CD4-positive, CD25-positive, alpha-beta regulatory T cell (primary cell): ENCODE results near the gene TUBGCP5. TPM values are rescaled to one million over a fixed set of nuclear protein-coding genes. Genes with fewer than 3 reads are reported as not detected.

Experiments used
- ATAC-seq, 2 donors: fragments of 150-1000 bp; cut with Tn5 transposase; one replicate each; pipeline ENCODE4 v1.10.0; 2021; ENCODE audit warnings: low read depth in 2 of 2, moderate number of reproducible peaks in 2 of 2, moderate library complexity in 1 of 2
- DNase-seq, 3 donors: peaks; one replicate each; pipeline versions ENCODE4 v3.0.0 to v3.0.0-alpha.2; 2012 to 2022; ENCODE audit warnings: mixed read lengths in 1 of 3
- H3K27ac ChIP-seq: one replicate; pipeline ENCODE4 v1.7.0; 2013; ENCODE audit warnings: mild to moderate bottlenecking, low read length; ENCODE audit not compliant: insufficient read depth, poor library complexity, severe bottlenecking
- H3K27me3 ChIP-seq: one replicate; pipeline ENCODE4 v1.7.0; 2013; ENCODE audit warnings: low read length; ENCODE audit not compliant: control insufficient read depth, insufficient read depth
- H3K36me3 ChIP-seq: one replicate; pipeline ENCODE4 v1.7.0; 2013; ENCODE audit warnings: mild to moderate bottlenecking, low read length, moderate library complexity; ENCODE audit not compliant: control insufficient read depth, insufficient read depth
- H3K4me1 ChIP-seq: 2 replicates; pipeline ENCODE4 v1.7.0; 2013; ENCODE audit warnings: mild to moderate bottlenecking, low read length; ENCODE audit not compliant: insufficient read depth, control insufficient read depth, poor library complexity, severe bottlenecking
- H3K4me3 ChIP-seq: one replicate; pipeline ENCODE4 v1.7.0; 2013; ENCODE audit warnings: low read depth, mild to moderate bottlenecking, low read length, moderate library complexity
- H3K9me3 ChIP-seq, 2 experiments: 1 replicate in 1 of 2; 2 replicates in 1 of 2; pipeline ENCODE4 v1.7.0; 2013; ENCODE audit warnings: low read length in 2 of 2, mild to moderate bottlenecking in 1 of 2, moderate library complexity in 1 of 2; ENCODE audit not compliant: control insufficient read depth in 2 of 2
- H3K27ac Mint-ChIP-seq, 3 donors: one replicate each; pipeline ENCODE4 v1.8.0; 2020 to 2022; ENCODE audit warnings: mild to moderate bottlenecking in 3 of 3, mixed read lengths in 3 of 3, moderate library complexity in 2 of 3
- H3K27me3 Mint-ChIP-seq: one replicate; pipeline ENCODE4 v1.8.0; 2022; ENCODE audit warnings: mild to moderate bottlenecking, mixed read lengths
- H3K36me3 Mint-ChIP-seq: one replicate; pipeline ENCODE4 v1.8.0; 2020; ENCODE audit warnings: mixed read lengths
- H3K4me1 Mint-ChIP-seq, 4 donors: one replicate each; pipeline ENCODE4 v1.8.0; 2020 to 2022; ENCODE audit warnings: mixed read lengths in 4 of 4, mild to moderate bottlenecking in 1 of 4
- H3K4me3 Mint-ChIP-seq, 4 donors: one replicate each; pipeline ENCODE4 v1.8.0; 2020 to 2022; ENCODE audit warnings: mild to moderate bottlenecking in 4 of 4, mixed read lengths in 4 of 4, moderate library complexity in 3 of 4
- H3K9me3 Mint-ChIP-seq, 7 donors: one replicate each; pipeline ENCODE4 v1.8.0; 2020 to 2022; ENCODE audit warnings: mixed read lengths in 7 of 7, mild to moderate bottlenecking in 3 of 7, moderate library complexity in 2 of 7
- polyA plus RNA-seq, 4 donors: library from polyadenylated mRNA; unstranded; fragments of 300-500 nt; fragmentation: Illumina TruSeq; gene quantifications; one replicate each; pipeline ENCODE4 v1.2.3, GENCODE V29; 2021
- total RNA-seq: library from RNA; stranded (reverse); gene quantifications from one replicate; pipeline ENCODE4 v1.2.3, GENCODE V29; 2022

TUBGCP5 gene
- total and polyA plus RNA-seq, 5 donors from 2014 or later = 5.0 to 20.2 (median 8.4) TPM

DNA sequence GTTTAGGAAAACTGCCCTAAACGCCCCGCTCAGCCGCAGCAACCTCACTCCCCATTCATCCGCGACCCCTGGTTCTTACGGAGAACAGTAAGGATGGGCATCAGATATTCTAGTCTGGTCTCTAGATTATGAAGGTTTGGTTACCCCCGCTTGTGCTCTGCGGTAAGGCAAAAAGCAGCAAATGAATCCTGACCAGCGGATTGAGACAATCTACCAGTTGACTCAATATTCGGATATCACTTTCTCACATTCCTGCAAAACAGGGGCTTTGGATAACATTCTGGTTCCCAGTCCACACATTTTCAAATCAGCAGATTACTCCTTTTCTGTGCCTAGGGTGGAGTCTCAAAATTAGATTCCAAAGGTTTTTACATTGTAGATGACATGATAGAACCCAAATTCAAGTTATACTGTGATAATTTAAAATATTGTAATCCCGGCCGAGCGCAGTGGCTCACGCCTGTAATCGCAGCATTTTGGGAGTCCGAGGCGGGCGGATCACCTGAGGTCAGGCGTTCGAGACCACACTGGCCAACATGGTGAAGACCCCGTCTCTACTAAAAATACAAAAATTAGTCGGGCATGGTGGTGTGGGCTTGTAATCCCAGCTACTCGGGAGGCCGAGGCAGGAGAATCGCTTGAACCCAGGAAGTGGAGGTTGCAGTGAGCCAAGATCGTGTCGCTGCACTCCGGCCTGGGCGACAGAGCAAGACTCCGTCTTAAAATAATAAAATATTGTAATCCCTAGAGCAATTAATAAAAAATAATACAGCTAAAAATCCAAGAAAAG is 58.1 kb downstream of the TUBGCP5 start:
- DNase-seq (no peak), ATAC-seq (no peak)
- Histone ChIP-seq H3K27me3 (peaks cover 3% of the 10 kb centered on the region), H3K36me3 (no peaks in the 10 kb centered on the region), H3K27ac (no peak overlapping the region), H3K4me1 (peaks cover 18% of the 10 kb centered on the region), H3K4me3 (peak overlapping the region; percentile 3), H3K9me3 (no peaks in the 10 kb centered on the region)
- Mint-ChIP-seq H3K36me3 (peaks cover 3% of the 10 kb centered on the region), H3K4me1 (peaks cover 9 to 18% (median 14%) of the 10 kb centered on the region in 4 donors), H3K4me3 (peak overlapping the region; percentile 72 to 78 (median 76)), H3K27me3 (peaks cover 31% of the 10 kb centered on the region), H3K27ac (no peak overlapping the region), H3K9me3 (peaks cover 0 to 2% (median 0%) of the 10 kb centered on the region in 7 donors)

DNA sequence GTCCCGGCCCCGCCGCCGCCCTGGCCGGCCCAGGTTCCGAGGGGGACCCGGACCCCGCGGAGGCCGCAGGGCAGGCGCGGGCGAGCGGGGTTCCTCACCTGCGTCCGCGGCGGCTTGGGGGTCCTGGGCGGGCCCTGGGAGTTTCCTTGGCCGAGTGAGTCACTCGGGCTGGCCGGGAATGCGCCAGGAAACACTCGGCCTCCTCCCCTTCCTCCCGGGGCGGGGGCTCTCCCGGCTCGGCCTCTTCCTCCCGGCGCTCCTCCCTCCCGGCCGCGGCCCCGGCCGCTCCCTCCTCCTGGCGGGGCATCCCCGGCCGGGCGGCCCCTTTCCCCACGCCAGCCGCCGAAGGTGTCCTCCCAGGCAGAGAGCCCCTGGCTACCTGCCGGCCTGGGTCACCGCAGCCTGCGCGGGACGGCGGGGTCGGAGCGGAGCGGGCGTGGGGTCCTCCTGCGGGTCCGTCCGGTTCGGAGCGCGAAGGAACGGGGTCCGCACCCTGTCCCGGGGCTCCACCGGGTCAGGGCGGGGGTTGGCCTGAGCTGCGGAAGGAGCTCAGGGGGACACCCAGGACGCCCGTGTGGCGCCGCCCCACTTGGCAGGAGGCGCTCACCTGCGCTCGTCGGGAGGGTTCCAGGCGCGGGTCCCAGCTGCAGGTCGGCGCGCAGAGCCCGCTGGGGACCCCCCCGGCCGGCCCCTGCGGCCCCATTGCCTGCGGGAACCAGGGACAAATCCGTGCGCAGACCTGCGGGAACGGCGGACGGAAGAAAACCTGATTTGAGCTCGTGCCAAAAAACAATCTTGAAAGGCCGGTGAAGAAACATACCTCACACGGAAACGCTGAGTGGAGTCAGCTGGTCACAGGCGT is 58.9 kb downstream of the TUBGCP5 start, which contains the start of gene CYFIP1:
CYFIP1 (minus strand) TSS at position 180 of the 862 bp plus-strand sequence. CDS start 33,083 bp downstream, outside the sequence.
- Mint-ChIP-seq H3K36me3 (peaks cover 3% of the 10 kb centered on the region), H3K9me3 (peaks cover 0 to 2% (median 0%) of the 10 kb centered on the region in 7 donors), H3K4me3 (peak within 1 kb of the TSS; percentile 91 to 98 (median 94)), H3K27me3 (peaks cover 31% of the 10 kb centered on the region), H3K27ac (peak within 1 kb of the TSS; percentile 34 to 72 (median 61)), H3K4me1 (peaks cover 9 to 18% (median 14%) of the 10 kb centered on the region in 4 donors)
- peak in 1 of 3 donors; percentile 10 for DNase-seq
- H3K36me3 ChIP-seq = no peaks in the 10 kb centered on the region
- H3K4me3 ChIP-seq = peak within 1 kb of the TSS; percentile 75
- H3K27ac ChIP-seq = no peak within 1 kb of the TSS
- peaks cover 3% of the 10 kb centered on the region for H3K27me3 ChIP-seq
- peak in 1 of 2 donors; percentile 30 for ATAC-seq
- no peaks in the 10 kb centered on the region for H3K9me3 ChIP-seq
- H3K4me1 ChIP-seq = peaks cover 18% of the 10 kb centered on the region

DNA sequence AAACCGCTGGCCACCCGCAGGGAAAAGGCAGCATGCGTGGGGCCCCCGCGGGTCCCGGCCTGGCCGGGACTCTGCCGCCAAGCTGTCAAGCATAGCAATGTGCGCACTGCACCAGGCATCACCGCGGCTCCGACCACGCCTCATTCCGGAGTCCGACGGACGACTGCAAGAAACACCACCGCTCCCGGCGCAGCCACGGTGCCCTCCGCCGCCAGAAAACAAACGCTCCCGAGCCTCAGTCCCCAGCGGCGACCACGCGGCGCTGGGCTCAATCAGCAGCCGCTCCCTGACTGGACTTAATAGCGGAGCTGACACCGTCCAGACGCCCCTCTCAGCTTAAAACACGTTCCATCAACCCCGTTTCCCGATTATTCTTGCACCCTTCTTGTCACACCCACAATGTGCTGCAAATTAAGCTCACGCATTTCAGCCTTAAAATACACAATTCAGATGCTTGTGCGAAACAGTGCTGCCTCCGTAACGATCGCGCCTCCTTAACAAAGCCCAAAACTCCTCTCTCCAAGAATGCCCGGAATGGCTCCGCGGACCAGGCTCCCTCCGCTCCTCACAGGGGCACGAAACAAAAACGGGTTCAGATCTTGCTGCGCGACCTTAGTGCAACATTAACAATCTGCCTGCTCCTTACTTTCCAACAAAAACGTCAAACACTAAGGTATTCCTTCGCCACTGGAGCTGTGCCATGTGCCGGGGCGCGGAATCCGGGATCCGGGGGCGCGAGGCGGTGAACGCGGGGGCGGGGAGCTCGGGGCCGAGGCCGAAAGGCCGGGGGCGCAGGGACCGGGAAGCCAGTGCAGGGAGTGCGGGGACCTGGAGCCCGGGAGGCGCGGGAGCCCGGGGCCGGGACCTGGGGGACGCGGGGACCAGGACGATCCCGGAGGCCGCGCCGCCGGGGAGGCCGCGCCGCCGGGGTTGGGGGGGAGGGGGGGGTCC is 59.9 kb downstream of the TUBGCP5 start:
- Histone ChIP-seq H3K9me3 (no peaks in the 10 kb centered on the region), H3K27me3 (peaks cover 3% of the 10 kb centered on the region), H3K27ac (no peak overlapping the region), H3K4me3 (peak overlapping the region; percentile 75), H3K4me1 (peaks cover 18% of the 10 kb centered on the region), H3K36me3 (no peaks in the 10 kb centered on the region)
- H3K4me3 Mint-ChIP-seq = peak overlapping the region; percentile 91 to 98 (median 94)
- H3K36me3 Mint-ChIP-seq = peaks cover 3% of the 10 kb centered on the region
- H3K9me3 Mint-ChIP-seq = peaks cover 0 to 2% (median 0%) of the 10 kb centered on the region in 7 donors
- peak; percentile 30 to 52 for ATAC-seq
- H3K4me1 Mint-ChIP-seq = peaks cover 9 to 18% (median 14%) of the 10 kb centered on the region in 4 donors
- peak overlapping the region; percentile 34 to 72 (median 61) for H3K27ac Mint-ChIP-seq
- peaks cover 31% of the 10 kb centered on the region for H3K27me3 Mint-ChIP-seq
- DNase-seq = peak in 2 of 3 donors; percentile 5 to 57

DNA sequence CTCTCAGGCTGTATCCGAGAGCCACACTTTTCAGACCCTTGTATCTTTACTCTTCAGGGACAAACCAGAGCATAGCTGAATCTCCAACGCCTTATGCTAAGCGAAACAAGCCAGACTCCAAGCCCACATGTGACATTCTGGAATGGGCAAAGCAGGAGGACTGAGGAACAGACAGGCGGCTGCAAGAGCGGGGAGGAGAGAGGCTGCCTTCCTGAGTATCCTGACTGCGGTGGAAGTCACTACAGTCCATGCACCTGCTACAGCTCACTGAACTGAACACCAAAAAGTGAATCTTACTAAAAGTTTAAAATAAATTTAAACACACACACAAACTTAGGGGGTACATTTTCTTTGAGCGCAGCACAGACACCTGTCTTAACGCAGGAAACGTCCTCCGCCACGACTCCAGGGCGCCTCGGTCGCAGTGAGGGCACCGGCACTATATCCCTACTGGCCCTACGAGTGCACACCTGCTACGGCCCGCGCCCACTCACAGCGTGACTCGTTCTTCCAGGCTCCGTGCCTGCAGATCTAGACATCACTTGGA is 60.6 kb downstream of the TUBGCP5 start:
- DNase-seq (peak in 1 of 3 donors; percentile 22), ATAC-seq (peak; percentile 12 to 33)
- H3K4me1 ChIP-seq = peaks cover 18% of the 10 kb centered on the region
- Mint-ChIP-seq H3K36me3 (peaks cover 3% of the 10 kb centered on the region), H3K4me1 (peaks cover 9 to 18% (median 14%) of the 10 kb centered on the region in 4 donors), H3K9me3 (peaks cover 0 to 2% (median 0%) of the 10 kb centered on the region in 7 donors), H3K27me3 (peaks cover 31% of the 10 kb centered on the region), H3K4me3 (peak overlapping the region; percentile 91 to 98 (median 94)), H3K27ac (peak overlapping the region in 1 of 3 donors; percentile 61)
- H3K36me3 ChIP-seq = no peaks in the 10 kb centered on the region
- H3K4me3 ChIP-seq = peak overlapping the region; percentile 75
- H3K27me3 ChIP-seq = peaks cover 3% of the 10 kb centered on the region
- no peak overlapping the region for H3K27ac ChIP-seq
- no peaks in the 10 kb centered on the region for H3K9me3 ChIP-seq

DNA sequence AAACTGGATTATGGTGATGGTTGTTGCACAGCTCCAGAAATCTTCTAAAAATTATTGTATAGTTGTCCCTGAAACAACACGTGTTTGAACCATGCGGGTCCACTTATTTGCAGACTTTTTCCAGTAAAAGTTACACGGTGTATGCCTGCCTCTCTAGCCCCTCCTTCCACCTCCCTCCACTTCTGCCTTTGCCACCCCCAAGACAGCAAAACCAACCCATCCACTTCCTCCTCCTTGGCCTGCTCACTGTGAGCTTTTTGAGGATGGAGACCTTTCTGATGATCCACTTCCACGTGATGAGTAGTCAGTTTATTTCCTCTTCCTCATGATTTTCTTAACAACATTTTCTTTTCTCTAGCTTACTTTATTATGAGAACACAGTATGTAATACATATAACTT is 64.6 kb downstream of the TUBGCP5 start:
- Histone ChIP-seq H3K36me3 (no peaks in the 10 kb centered on the region), H3K4me1 (peaks cover 11% of the 10 kb centered on the region), H3K27ac (no peak overlapping the region), H3K4me3 (no peak overlapping the region), H3K27me3 (no peaks in the 10 kb centered on the region), H3K9me3 (no peaks in the 10 kb centered on the region)
- Mint-ChIP-seq H3K4me3 (no peak overlapping the region), H3K4me1 (peaks cover 9 to 16% (median 12%) of the 10 kb centered on the region in 4 donors), H3K36me3 (peaks cover 3% of the 10 kb centered on the region), H3K27me3 (peaks cover 21% of the 10 kb centered on the region), H3K27ac (no peak overlapping the region), H3K9me3 (peaks cover 0 to 2% (median 0%) of the 10 kb centered on the region in 7 donors)
- DNase-seq (no peak), ATAC-seq (no peak)

DNA sequence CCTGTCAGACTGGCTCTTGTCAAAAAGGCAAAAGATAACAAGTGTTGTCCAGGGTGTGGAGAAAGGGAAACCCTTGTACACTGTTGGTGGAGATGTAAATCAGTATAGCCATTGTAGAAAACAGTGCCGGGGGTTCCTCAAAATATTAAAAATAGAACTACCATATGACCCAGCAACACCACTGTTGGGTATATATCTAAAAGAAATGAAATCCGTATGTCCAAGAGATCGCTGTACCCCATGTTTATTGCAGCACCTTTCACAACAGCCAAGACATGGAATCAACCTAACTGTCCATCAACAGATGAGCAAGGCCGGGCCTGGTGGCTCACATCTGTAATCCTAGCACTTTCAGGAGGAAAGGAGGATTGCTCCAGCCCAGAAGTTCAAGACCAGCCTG is 65.4 kb downstream of the TUBGCP5 start:
- Histone ChIP-seq H3K27ac (no peak overlapping the region), H3K9me3 (no peaks in the 10 kb centered on the region), H3K4me3 (no peak overlapping the region), H3K4me1 (peaks cover 4% of the 10 kb centered on the region), H3K36me3 (no peaks in the 10 kb centered on the region), H3K27me3 (no peaks in the 10 kb centered on the region)
- Mint-ChIP-seq H3K4me1 (peaks cover 4 to 8% (median 6%) of the 10 kb centered on the region in 4 donors), H3K9me3 (peaks cover 0 to 6% (median 0%) of the 10 kb centered on the region in 7 donors), H3K27me3 (peaks cover 13% of the 10 kb centered on the region), H3K36me3 (no peaks in the 10 kb centered on the region), H3K27ac (no peak overlapping the region), H3K4me3 (no peak overlapping the region)
- no peak for ATAC-seq
- no peak for DNase-seq
